PFSK-1 (cell line): ENCODE results near the gene ITCH.

Experiments used
- POLR2AphosphoS5 ChIP-seq: IDR thresholded peaks from 2 replicates; pipeline ENCODE4 v1.6.1; 2012; ENCODE audit warnings: low read depth, mild to moderate bottlenecking, control low read depth, low read length, moderate library complexity
- REST ChIP-seq, 2 experiments: IDR thresholded peaks; 2 replicates each; pipeline versions ENCODE4 v1.6.1 to v1.8.0; 2011 to 2012; ENCODE audit warnings: low read depth in 2 of 2, low read length in 2 of 2, control low read depth in 1 of 2, inconsistent platforms in 1 of 2, mild to moderate bottlenecking in 1 of 2, moderate library complexity in 1 of 2; ENCODE audit not compliant: insufficient read depth in 1 of 2

DNA sequence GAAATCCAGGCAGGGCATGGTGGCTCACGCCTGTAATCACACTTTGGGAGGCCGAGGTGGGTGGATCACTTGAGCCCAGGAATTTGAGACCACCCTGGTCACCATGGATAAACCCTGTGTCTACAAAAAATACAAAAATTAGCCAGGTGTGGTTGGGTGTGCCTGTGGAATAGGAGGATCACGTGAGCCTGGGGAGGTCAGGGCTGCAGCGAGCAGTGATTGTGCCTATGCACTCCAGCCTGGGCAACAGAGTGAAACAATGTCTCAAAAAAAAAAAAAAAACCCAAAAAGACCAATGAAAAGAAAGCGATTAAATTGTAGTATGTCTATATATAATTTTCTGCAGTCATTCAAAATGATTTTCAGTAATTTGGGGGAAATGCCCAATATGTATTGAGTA is 70.3 kb downstream of the ITCH start:
- TF ChIP-seq REST (IDR thresholded peaks at IDR 0.05; ENCODE audit: insufficient read depth in 1 of 2, low read depth in 2 of 2, low read length in 2 of 2) (no peak), POLR2AphosphoS5 (no peak)
